ENCODE data around the gene WNT7B.

The WNT7B gene

GRCh38 chr22:45884201-45885062 is 92.5 kb downstream of the WNT7B start:
- no peak for DNase-seq

GRCh38 chr22:45883811-45884170 is 93.2 kb downstream of the WNT7B start:
- no peak for DNase-seq

- no peak for DNase-seq
Measured at GRCh38 chr22:45882881-45883810, 93.8 kb downstream of the WNT7B start.

- no peak for DNase-seq
Measured at GRCh38 chr22:45881524-45881875, 95.5 kb downstream of the WNT7B start.

GRCh38 chr22:45880716-45881523 is 96.0 kb downstream of the WNT7B start:
- no peak for DNase-seq

- DNase-seq, result no peak
Measured at GRCh38 chr22:45880091-45880715, 96.8 kb downstream of the WNT7B start.

- DNase-seq, result no peak
Measured at GRCh38 chr22:45879552-45879949, 97.4 kb downstream of the WNT7B start.

- no peak for DNase-seq
Measured at GRCh38 chr22:45878901-45879551, 97.9 kb downstream of the WNT7B start.

GRCh38 chr22:45878051-45878781 is 98.7 kb downstream of the WNT7B start:
- no peak for DNase-seq

GRCh38 chr22:45877651-45878050 is 99.3 kb downstream of the WNT7B start:
- DNase-seq, result no peak

GRCh38 chr22:45877036-45877380 is 100.0 kb downstream of the WNT7B start:
- DNase-seq, result no peak

GRCh38 chr22:45876136-45877035 is 100.6 kb downstream of the WNT7B start:
- no peak for DNase-seq

- no peak for DNase-seq
Measured at GRCh38 chr22:45872659-45873263, 104.2 kb downstream of the WNT7B start.

- no peak for DNase-seq
Measured at GRCh38 chr22:45871721-45872120, 105.2 kb downstream of the WNT7B start.

All from CD4-positive, alpha-beta T cell treated with Interleukin-17A for 1 hour (primary cell).